ENCODE results near the gene CD40LG.

Gene CD40LG

DNA sequence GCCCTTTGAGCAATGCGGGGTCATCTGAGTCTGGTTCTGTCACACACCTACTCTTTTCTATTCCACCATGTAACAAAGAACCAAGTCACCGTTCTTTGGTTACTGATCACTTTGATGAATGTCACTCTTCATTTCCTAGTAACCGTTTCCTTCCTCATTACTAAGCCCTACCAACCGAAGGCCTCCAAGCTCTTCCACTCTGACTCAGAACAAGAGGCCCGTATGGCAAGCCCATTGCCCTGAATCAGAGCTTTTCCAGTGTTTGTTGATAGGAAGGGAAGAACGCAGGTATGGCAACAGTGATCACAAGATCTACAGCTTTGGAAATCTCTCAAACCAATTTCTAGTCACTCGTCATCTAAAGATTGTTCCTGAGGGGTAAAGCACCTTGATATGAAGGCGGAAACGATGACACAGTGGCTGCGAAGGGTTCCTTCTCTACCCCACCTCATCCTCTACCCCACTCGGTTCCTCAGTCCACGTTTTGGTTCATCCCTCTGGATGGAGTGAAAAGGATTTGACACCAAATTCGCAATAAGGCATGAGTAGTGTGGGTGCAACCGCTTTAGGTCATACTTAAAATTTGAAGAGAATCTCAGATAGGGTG is 28.0 kb upstream of the CD40LG start:
- H3K4me3 ChIP-seq (ENCODE audit: insufficient read depth, low read length, poor library complexity, severe bottlenecking), result no peak overlapping the region
- no peaks in the 10 kb centered on the region for H3K9me3 ChIP-seq (ENCODE audit: insufficient read depth, low read length)
- no peaks in the 10 kb centered on the region for H4K20me1 ChIP-seq (ENCODE audit: low read depth, low read length)
- no peaks in the 10 kb centered on the region for H3K79me2 ChIP-seq (ENCODE audit: insufficient read depth, low read length)
- H3K4me2 ChIP-seq (ENCODE audit: low read depth, low read length, poor library complexity, severe bottlenecking), result no peak overlapping the region
- H3K9me2 ChIP-seq (replicated peaks; ENCODE audit: insufficient read depth, low read length), result no peaks in the 10 kb centered on the region
- no peak overlapping the region for H2AFZ ChIP-seq (ENCODE audit: low read depth, low read length, severe bottlenecking)
- H3K9ac ChIP-seq (ENCODE audit: low read length), result no peak overlapping the region
- H3K27me3 ChIP-seq (ENCODE audit: low read length), result no peaks in the 10 kb centered on the region
- TF ChIP-seq EZH2phosphoT487 (conservative IDR thresholded peaks at IDR 0.05; ENCODE audit: low read length), result no peak
- TF ChIP-seq, protein P1, sequence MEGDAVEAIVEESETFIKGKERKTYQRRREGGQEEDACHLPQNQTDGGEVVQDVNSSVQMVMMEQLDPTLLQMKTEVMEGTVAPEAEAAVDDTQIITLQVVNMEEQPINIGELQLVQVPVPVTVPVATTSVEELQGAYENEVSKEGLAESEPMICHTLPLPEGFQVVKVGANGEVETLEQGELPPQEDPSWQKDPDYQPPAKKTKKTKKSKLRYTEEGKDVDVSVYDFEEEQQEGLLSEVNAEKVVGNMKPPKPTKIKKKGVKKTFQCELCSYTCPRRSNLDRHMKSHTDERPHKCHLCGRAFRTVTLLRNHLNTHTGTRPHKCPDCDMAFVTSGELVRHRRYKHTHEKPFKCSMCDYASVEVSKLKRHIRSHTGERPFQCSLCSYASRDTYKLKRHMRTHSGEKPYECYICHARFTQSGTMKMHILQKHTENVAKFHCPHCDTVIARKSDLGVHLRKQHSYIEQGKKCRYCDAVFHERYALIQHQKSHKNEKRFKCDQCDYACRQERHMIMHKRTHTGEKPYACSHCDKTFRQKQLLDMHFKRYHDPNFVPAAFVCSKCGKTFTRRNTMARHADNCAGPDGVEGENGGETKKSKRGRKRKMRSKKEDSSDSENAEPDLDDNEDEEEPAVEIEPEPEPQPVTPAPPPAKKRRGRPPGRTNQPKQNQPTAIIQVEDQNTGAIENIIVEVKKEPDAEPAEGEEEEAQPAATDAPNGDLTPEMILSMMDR (IDR thresholded peaks at IDR 0.05; ENCODE audit: insufficient read depth, low read length, poor library complexity, severe bottlenecking), result no peak
- H3K36me3 ChIP-seq (ENCODE audit: low read length), result no peaks in the 10 kb centered on the region
- H3K27ac ChIP-seq (ENCODE audit: low read depth, low read length), result no peak overlapping the region
- H3F3A ChIP-seq (ENCODE audit: insufficient read depth), result no peaks in the 10 kb centered on the region

DNA sequence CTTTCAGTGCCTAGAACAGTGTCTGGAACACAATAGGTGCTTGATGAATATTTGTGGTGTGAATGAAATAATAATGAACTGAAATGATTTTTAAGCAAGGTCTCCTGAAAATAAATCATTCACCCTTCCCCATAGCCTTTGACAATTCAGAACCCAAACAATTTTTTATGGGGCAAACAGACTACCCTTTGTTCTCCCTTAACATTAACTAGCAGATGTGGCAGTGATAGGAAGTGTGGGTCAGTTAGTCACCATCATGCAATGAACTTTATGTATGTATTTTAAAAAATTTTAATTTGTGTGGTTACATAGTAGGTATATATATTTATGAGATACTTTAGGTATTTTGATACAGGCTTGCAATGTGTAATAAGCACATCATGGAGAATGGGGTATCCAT is 27.2 kb upstream of the CD40LG start:
- no peaks in the 10 kb centered on the region for H3K9me2 ChIP-seq (replicated peaks; ENCODE audit: insufficient read depth, low read length)
- TF ChIP-seq EZH2phosphoT487 (conservative IDR thresholded peaks at IDR 0.05; ENCODE audit: low read length), result no peak
- TF ChIP-seq, protein P1 (IDR thresholded peaks at IDR 0.05; ENCODE audit: insufficient read depth, low read length, poor library complexity, severe bottlenecking), result no peak
- no peak overlapping the region for H2AFZ ChIP-seq (ENCODE audit: low read depth, low read length, severe bottlenecking)
- H3K4me2 ChIP-seq (ENCODE audit: low read depth, low read length, poor library complexity, severe bottlenecking), result no peak overlapping the region
- H3K27me3 ChIP-seq (ENCODE audit: low read length), result no peaks in the 10 kb centered on the region
- H3K36me3 ChIP-seq (ENCODE audit: low read length), result no peaks in the 10 kb centered on the region
- no peak overlapping the region for H3K27ac ChIP-seq (ENCODE audit: low read depth, low read length)
- H3K4me3 ChIP-seq (ENCODE audit: insufficient read depth, low read length, poor library complexity, severe bottlenecking), result no peak overlapping the region
- no peaks in the 10 kb centered on the region for H3F3A ChIP-seq (ENCODE audit: insufficient read depth)
- H4K20me1 ChIP-seq (ENCODE audit: low read depth, low read length), result no peaks in the 10 kb centered on the region
- no peak overlapping the region for H3K9ac ChIP-seq (ENCODE audit: low read length)
- no peaks in the 10 kb centered on the region for H3K79me2 ChIP-seq (ENCODE audit: insufficient read depth, low read length)
- no peaks in the 10 kb centered on the region for H3K9me3 ChIP-seq (ENCODE audit: insufficient read depth, low read length)

DNA sequence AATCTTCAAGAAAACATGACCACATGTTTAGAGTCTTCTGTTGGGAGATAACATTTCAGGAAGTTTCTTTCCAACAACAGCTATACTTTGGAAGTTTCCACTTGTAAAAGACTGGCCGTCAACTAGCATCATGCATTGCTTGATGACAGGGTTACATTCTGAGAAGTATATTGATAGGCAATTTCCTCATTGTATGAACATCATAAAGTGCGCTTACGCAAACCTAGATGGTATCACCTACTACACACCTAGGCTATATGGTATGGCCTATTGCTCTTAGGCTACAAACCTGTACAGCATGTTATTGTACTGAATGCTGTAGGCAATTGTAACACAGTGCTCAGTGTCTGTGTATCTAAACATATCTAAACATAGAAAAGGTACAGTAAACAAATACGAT is 25.4 kb upstream of the CD40LG start:
- H3K27me3 ChIP-seq (ENCODE audit: low read length), result no peaks in the 10 kb centered on the region
- no peaks in the 10 kb centered on the region for H3K79me2 ChIP-seq (ENCODE audit: insufficient read depth, low read length)
- no peak overlapping the region for H2AFZ ChIP-seq (ENCODE audit: low read depth, low read length, severe bottlenecking)
- H3K9ac ChIP-seq (ENCODE audit: low read length), result no peak overlapping the region
- H3K9me2 ChIP-seq (replicated peaks; ENCODE audit: insufficient read depth, low read length), result no peaks in the 10 kb centered on the region
- no peak overlapping the region for H3K27ac ChIP-seq (ENCODE audit: low read depth, low read length)
- no peaks in the 10 kb centered on the region for H3K36me3 ChIP-seq (ENCODE audit: low read length)
- H3K4me2 ChIP-seq (ENCODE audit: low read depth, low read length, poor library complexity, severe bottlenecking), result no peak overlapping the region
- H4K20me1 ChIP-seq (ENCODE audit: low read depth, low read length), result no peaks in the 10 kb centered on the region
- no peak for TF ChIP-seq EZH2phosphoT487 (conservative IDR thresholded peaks at IDR 0.05; ENCODE audit: low read length)
- TF ChIP-seq, protein P1 (IDR thresholded peaks at IDR 0.05; ENCODE audit: insufficient read depth, low read length, poor library complexity, severe bottlenecking), result no peak
- H3K9me3 ChIP-seq (ENCODE audit: insufficient read depth, low read length), result no peaks in the 10 kb centered on the region
- H3K4me3 ChIP-seq (ENCODE audit: insufficient read depth, low read length, poor library complexity, severe bottlenecking), result no peak overlapping the region
- no peaks in the 10 kb centered on the region for H3F3A ChIP-seq (ENCODE audit: insufficient read depth)

Measured in SU-DHL-6 (cell line).